ENCODE measurements around the gene SEC62.

The SEC62 gene

GRCh38 chr3:169939320-169939719, 27.3 kb upstream of the SEC62 start:
- no peaks in the 10 kb centered on the region for H3K9me3 ChIP-seq (ENCODE audit: insufficient read depth, low read length, severe bottlenecking)
- no peak overlapping the region for H3K27ac ChIP-seq (ENCODE audit: low read length)
- no peaks in the 10 kb centered on the region for H3K36me3 ChIP-seq (ENCODE audit: insufficient read depth, low read length)
- TF ChIP-seq EZH2 (IDR thresholded peaks at IDR 0.05; ENCODE audit: borderline replicate concordance, low read depth, low read length, severe bottlenecking): no peak
- TF ChIP-seq, protein P1, sequence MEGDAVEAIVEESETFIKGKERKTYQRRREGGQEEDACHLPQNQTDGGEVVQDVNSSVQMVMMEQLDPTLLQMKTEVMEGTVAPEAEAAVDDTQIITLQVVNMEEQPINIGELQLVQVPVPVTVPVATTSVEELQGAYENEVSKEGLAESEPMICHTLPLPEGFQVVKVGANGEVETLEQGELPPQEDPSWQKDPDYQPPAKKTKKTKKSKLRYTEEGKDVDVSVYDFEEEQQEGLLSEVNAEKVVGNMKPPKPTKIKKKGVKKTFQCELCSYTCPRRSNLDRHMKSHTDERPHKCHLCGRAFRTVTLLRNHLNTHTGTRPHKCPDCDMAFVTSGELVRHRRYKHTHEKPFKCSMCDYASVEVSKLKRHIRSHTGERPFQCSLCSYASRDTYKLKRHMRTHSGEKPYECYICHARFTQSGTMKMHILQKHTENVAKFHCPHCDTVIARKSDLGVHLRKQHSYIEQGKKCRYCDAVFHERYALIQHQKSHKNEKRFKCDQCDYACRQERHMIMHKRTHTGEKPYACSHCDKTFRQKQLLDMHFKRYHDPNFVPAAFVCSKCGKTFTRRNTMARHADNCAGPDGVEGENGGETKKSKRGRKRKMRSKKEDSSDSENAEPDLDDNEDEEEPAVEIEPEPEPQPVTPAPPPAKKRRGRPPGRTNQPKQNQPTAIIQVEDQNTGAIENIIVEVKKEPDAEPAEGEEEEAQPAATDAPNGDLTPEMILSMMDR (IDR thresholded peaks at IDR 0.05; ENCODE audit: borderline replicate concordance, extremely low read depth, low read length, poor library complexity, severe bottlenecking): no peak
- no peak overlapping the region for H3K9ac ChIP-seq (ENCODE audit: low read depth, low read length)
- no peak overlapping the region for H2AFZ ChIP-seq (ENCODE audit: low read depth, low read length)
- H3K4me2 ChIP-seq (ENCODE audit: insufficient read depth, low read length): no peak overlapping the region
- H3K27me3 ChIP-seq (ENCODE audit: insufficient read depth, low read length, poor library complexity): peaks cover 17% of the 10 kb centered on the region
- no peaks in the 10 kb centered on the region for H3K4me1 ChIP-seq (ENCODE audit: insufficient read depth, low read length)
- ATAC-seq (ENCODE audit: insufficient read depth, low read depth) (no peak), DNase-seq (no peak)
- no peaks in the 10 kb centered on the region for H3K79me2 ChIP-seq (ENCODE audit: insufficient read depth, low read length)
- no peaks in the 10 kb centered on the region for H4K20me1 ChIP-seq (ENCODE audit: insufficient read depth, low read length)
- H3K4me3 ChIP-seq (ENCODE audit: low read depth in 1 of 2, low read length in 2 of 2): no peak overlapping the region

DNA sequence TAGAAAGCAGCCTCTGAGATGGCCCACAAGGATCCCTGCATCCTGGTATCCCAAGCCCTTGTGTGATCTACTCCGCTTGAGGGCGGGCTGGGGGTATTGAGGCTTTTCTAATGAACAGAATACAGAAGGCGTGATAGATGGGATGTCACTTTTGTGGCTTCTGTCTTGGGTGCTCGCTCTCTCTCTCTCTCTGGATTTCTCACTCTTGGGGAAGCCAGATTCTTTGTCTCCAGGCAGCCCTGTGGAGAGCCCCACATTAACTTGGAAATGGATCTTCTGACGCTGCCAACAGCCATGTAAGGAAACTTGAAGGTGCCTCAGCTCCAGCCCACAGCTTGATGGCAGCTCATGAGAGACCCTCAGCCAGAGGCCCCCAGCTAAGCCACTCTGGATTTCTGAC, 26.9 kb upstream of the SEC62 start:
- Histone ChIP-seq H3K36me3 (ENCODE audit: insufficient read depth, low read length) (no peaks in the 10 kb centered on the region), H3K4me1 (ENCODE audit: insufficient read depth, low read length) (no peaks in the 10 kb centered on the region), H3K9ac (ENCODE audit: low read depth, low read length) (no peak overlapping the region), H4K20me1 (ENCODE audit: insufficient read depth, low read length) (no peaks in the 10 kb centered on the region), H2AFZ (ENCODE audit: low read depth, low read length) (no peak overlapping the region), H3K4me3 (ENCODE audit: low read depth in 1 of 2, low read length in 2 of 2) (no peak overlapping the region), H3K9me3 (ENCODE audit: insufficient read depth, low read length, severe bottlenecking) (no peaks in the 10 kb centered on the region), H3K79me2 (ENCODE audit: insufficient read depth, low read length) (no peaks in the 10 kb centered on the region), H3K27ac (ENCODE audit: low read length) (no peak overlapping the region), H3K4me2 (ENCODE audit: insufficient read depth, low read length) (no peak overlapping the region), H3K27me3 (ENCODE audit: insufficient read depth, low read length, poor library complexity) (peaks cover 15% of the 10 kb centered on the region)
- no peak for ATAC-seq (ENCODE audit: insufficient read depth, low read depth)
- TF ChIP-seq EZH2 (IDR thresholded peaks at IDR 0.05; ENCODE audit: borderline replicate concordance, low read depth, low read length, severe bottlenecking): no peak
- TF ChIP-seq, protein P1 (IDR thresholded peaks at IDR 0.05; ENCODE audit: borderline replicate concordance, extremely low read depth, low read length, poor library complexity, severe bottlenecking): no peak
- DNase-seq: no peak

- no peaks in the 10 kb centered on the region for H3K79me2 ChIP-seq (ENCODE audit: insufficient read depth, low read length)
- no peak for DNase-seq
- H3K9ac ChIP-seq (ENCODE audit: low read depth, low read length): no peak overlapping the region
- H3K4me1 ChIP-seq (ENCODE audit: insufficient read depth, low read length): no peaks in the 10 kb centered on the region
- H3K4me2 ChIP-seq (ENCODE audit: insufficient read depth, low read length): no peak overlapping the region
- TF ChIP-seq, protein P1 (IDR thresholded peaks at IDR 0.05; ENCODE audit: borderline replicate concordance, extremely low read depth, low read length, poor library complexity, severe bottlenecking): no peak
- no peak for TF ChIP-seq EZH2 (IDR thresholded peaks at IDR 0.05; ENCODE audit: borderline replicate concordance, low read depth, low read length, severe bottlenecking)
- H3K36me3 ChIP-seq (ENCODE audit: insufficient read depth, low read length): no peaks in the 10 kb centered on the region
- no peak overlapping the region for H3K4me3 ChIP-seq (ENCODE audit: low read depth in 1 of 2, low read length in 2 of 2)
- no peak for ATAC-seq (ENCODE audit: insufficient read depth, low read depth)
- no peaks in the 10 kb centered on the region for H3K9me3 ChIP-seq (ENCODE audit: insufficient read depth, low read length, severe bottlenecking)
- peaks cover 8% of the 10 kb centered on the region for H3K27me3 ChIP-seq (ENCODE audit: insufficient read depth, low read length, poor library complexity)
- H2AFZ ChIP-seq (ENCODE audit: low read depth, low read length): no peak overlapping the region
- no peaks in the 10 kb centered on the region for H4K20me1 ChIP-seq (ENCODE audit: insufficient read depth, low read length)
- no peak overlapping the region for H3K27ac ChIP-seq (ENCODE audit: low read length)
Observed at GRCh38 chr3:169940470-169941181, 26.0 kb upstream of the SEC62 start.

All from DND-41 (cell line).